ENCODE results near the gene PODXL. TPM values are rescaled to one million over a fixed set of nuclear protein-coding genes. Genes with fewer than 3 reads are reported as not detected.

PODXL gene
- total and polyA plus RNA-seq, 3 donors from 2014 or later, result 15.4 to 27.3 (median 19.4) TPM

DNA sequence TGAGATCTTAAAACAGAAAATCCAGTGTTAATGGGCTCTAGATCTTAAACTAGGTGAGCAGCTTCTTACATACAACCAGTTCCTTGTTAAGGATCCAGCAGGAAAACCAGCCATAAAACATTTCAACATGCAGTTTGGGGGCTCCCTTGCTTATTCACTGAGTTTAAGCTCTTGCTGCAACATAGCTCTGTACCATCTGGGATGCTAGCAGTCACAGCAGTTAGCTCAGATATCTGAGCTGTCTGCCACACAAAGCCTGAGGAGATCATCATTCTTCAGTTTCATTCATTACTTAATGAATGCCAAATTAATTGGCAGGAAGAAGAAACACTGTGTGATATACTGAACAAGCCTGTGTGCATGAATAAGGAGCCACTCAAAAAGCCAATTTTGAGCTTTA, 62.8 kb downstream of the PODXL start:
- Histone ChIP-seq H3K36me3 (ENCODE audit: low read depth, missing control alignments) (no peaks in the 10 kb centered on the region), H3K27ac (no peak overlapping the region), H3K4me1 (no peaks in the 10 kb centered on the region), H3K9me3 (no peaks in the 10 kb centered on the region), H3K4me3 (no peak overlapping the region), H3K27me3 (no peaks in the 10 kb centered on the region)
- TF ChIP-seq, protein P1, sequence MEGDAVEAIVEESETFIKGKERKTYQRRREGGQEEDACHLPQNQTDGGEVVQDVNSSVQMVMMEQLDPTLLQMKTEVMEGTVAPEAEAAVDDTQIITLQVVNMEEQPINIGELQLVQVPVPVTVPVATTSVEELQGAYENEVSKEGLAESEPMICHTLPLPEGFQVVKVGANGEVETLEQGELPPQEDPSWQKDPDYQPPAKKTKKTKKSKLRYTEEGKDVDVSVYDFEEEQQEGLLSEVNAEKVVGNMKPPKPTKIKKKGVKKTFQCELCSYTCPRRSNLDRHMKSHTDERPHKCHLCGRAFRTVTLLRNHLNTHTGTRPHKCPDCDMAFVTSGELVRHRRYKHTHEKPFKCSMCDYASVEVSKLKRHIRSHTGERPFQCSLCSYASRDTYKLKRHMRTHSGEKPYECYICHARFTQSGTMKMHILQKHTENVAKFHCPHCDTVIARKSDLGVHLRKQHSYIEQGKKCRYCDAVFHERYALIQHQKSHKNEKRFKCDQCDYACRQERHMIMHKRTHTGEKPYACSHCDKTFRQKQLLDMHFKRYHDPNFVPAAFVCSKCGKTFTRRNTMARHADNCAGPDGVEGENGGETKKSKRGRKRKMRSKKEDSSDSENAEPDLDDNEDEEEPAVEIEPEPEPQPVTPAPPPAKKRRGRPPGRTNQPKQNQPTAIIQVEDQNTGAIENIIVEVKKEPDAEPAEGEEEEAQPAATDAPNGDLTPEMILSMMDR (IDR thresholded peaks at IDR 0.05), result no peak
- no peak for TF ChIP-seq POLR2A (IDR thresholded peaks at IDR 0.05)
- intact Hi-C loops (cut with DNase I; ENCODE audit: low total_unique reads), result no loop called here
- no peak for DNase-seq

DNA sequence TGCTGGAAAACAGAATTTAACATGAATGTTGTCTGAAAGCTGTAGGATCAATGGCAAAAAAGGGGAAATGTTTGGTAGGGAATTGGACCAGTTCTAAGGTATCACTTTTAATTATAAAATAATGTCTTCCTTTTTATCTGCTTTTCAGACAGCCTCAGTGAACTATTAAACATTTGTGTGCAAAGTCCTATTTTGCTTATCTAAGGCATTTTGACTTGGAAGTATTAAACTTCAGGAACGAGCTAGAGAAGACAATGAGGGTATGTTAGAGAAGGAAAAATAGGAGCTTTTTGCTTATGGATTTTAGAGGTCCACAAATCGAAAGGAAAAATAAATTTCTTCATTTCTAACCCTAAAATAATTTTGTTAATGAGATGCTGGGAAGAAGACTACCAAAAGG, 63.3 kb downstream of the PODXL start:
- H3K4me1 ChIP-seq, result no peaks in the 10 kb centered on the region
- intact Hi-C loops (cut with DNase I; ENCODE audit: low total_unique reads), result no loop called here
- no peak overlapping the region for H3K4me3 ChIP-seq
- no peaks in the 10 kb centered on the region for H3K36me3 ChIP-seq (ENCODE audit: low read depth, missing control alignments)
- TF ChIP-seq, protein P1 (IDR thresholded peaks at IDR 0.05), result no peak
- TF ChIP-seq POLR2A (IDR thresholded peaks at IDR 0.05), result no peak
- DNase-seq, result no peak
- H3K9me3 ChIP-seq, result no peaks in the 10 kb centered on the region
- no peak overlapping the region for H3K27ac ChIP-seq
- H3K27me3 ChIP-seq, result no peaks in the 10 kb centered on the region
- WGBS, 2 donors, result 73 to 81% methylated on average over 2 of the region's 2 CpGs

DNA sequence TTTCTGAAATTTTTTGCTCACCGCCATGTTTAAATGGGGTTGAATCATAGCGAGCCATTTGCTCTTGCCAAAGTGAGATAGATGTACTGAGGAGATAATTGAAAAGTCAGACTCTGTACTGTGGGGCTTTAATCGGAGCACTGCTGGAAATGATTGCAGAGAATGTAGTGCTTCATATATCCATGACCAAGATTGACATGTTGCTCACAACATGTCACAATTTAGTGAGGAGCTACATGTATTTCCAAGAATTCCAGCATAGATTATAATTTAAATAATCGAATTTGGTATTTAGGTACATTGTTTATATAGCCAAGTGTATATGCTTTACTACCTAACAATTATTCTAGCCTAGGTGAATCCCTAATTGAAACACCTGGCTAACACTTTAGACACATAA, 66.5 kb downstream of the PODXL start:
- intact Hi-C loops (cut with DNase I; ENCODE audit: low total_unique reads), result no loop called here
- Histone ChIP-seq H3K36me3 (ENCODE audit: low read depth, missing control alignments) (no peaks in the 10 kb centered on the region), H3K27me3 (no peaks in the 10 kb centered on the region), H3K4me1 (no peaks in the 10 kb centered on the region), H3K9me3 (no peaks in the 10 kb centered on the region), H3K27ac (no peak overlapping the region), H3K4me3 (no peak overlapping the region)
- no peak for DNase-seq
- WGBS, 2 donors, result 92 to 95% methylated on average over 4 of the region's 4 CpGs
- TF ChIP-seq, protein P1 (IDR thresholded peaks at IDR 0.05), result no peak
- no peak for TF ChIP-seq POLR2A (IDR thresholded peaks at IDR 0.05)

DNA sequence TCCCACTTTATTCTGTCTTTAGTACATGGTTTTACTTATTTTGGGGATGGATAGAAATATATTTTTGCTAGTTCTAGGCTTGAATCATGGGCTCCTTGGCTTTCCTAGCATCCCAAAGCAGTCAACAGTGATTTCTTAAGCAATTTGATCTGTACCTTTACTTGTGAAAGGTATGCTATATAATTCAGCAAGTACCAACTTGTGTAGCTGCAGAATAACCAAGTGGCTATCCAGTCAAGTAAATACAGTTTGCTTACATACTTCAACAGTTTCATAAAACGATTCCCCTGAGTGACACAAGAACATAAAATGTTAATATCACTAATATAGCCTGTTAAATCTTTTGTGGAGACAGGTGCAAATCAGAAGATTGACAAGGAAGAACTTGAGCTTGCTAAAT, 67.2 kb downstream of the PODXL start:
- H3K36me3 ChIP-seq (ENCODE audit: low read depth, missing control alignments), result no peaks in the 10 kb centered on the region
- TF ChIP-seq, protein P1 (IDR thresholded peaks at IDR 0.05), result no peak
- TF ChIP-seq POLR2A (IDR thresholded peaks at IDR 0.05), result no peak
- H3K4me3 ChIP-seq, result no peak overlapping the region
- H3K4me1 ChIP-seq, result no peaks in the 10 kb centered on the region
- DNase-seq, result no peak
- H3K9me3 ChIP-seq, result no peaks in the 10 kb centered on the region
- H3K27me3 ChIP-seq, result no peaks in the 10 kb centered on the region
- intact Hi-C loops (cut with DNase I; ENCODE audit: low total_unique reads), result no loop called here
- peak overlapping the region in 1 of 2 donors; percentile 10 for H3K27ac ChIP-seq
- 88 to 89% methylated on average over 1 of the region's 1 CpG for WGBS, 2 donors

DNA sequence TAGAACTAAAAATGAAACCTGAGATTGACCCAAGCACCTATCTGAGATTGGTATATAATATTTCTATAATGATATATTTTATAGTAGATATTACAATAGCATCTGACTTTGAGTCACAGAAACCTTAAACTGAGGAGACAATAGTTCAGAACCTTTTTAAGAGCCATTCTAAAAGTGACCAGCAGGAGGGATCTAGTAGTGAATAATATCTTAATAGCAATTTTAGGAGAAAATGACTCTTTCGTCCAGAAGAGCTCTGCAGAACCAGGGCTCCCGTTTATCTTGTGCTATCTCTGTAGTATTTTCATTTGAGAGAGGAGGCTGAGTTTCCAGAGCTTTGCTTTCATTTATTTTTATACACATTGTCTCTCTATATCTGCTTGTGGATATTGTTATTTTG, 68.1 kb downstream of the PODXL start:
- H3K27me3 ChIP-seq, result no peaks in the 10 kb centered on the region
- no peak overlapping the region for H3K27ac ChIP-seq
- WGBS, 2 donors, result 36 to 54% methylated on average over 2 of the region's 2 CpGs
- no peaks in the 10 kb centered on the region for H3K4me1 ChIP-seq
- DNase-seq, result no peak
- intact Hi-C loops (cut with DNase I; ENCODE audit: low total_unique reads), result no loop called here
- H3K4me3 ChIP-seq, result no peak overlapping the region
- H3K9me3 ChIP-seq, result no peaks in the 10 kb centered on the region
- no peak for TF ChIP-seq POLR2A (IDR thresholded peaks at IDR 0.05)
- TF ChIP-seq, protein P1 (IDR thresholded peaks at IDR 0.05), result peak in 2 of 3 experiments; percentile 9 to 17
- no peaks in the 10 kb centered on the region for H3K36me3 ChIP-seq (ENCODE audit: low read depth, missing control alignments)

All from testis (tissue), 3 donors.